Adrenal gland (tissue), 5 donors: Measurements from ENCODE around the gene PPP6R2.

Source experiments
- CTCF ChIP-seq, 6 experiments: fragments of 450-650 bp in 4 of 6; fragments of 200-600 bp in 2 of 6; sonication (generic) in 1 of 6; IDR thresholded peaks; 1 replicate in 5 of 6; 2 replicates in 1 of 6; pipeline versions ENCODE4 v1.5.1 to v1.8.0; 2016 to 2021; ENCODE audit warnings: antibody characterized with exemption in 6 of 6, mild to moderate bottlenecking in 2 of 6, moderate library complexity in 1 of 6
- POLR2A ChIP-seq, 2 donors: fragments of 450-650 bp; IDR thresholded peaks; one replicate each; pipeline ENCODE4 v1.6.1; 2017; ENCODE audit warnings: antibody characterized with exemption in 2 of 2, mild to moderate bottlenecking in 2 of 2, moderate library complexity in 1 of 2
- donor health status: DM: no; HTN: no; CAD: no.

GRCh38 chr22:50304528-50305392 is 38.4 kb upstream of the PPP6R2 start:
- TF ChIP-seq CTCF (IDR thresholded peaks at IDR 0.05) (no peak), POLR2A (IDR thresholded peaks at IDR 0.05) (peak in 1 of 2 donors; percentile 12)
